Upper lobe of left lung (tissue), 6 donors: ENCODE measurements around the gene TICAM2. TPM values are rescaled to one million over a fixed set of nuclear protein-coding genes. Genes with fewer than 3 reads are reported as not detected.

Experiments used
- ATAC-seq, 2 donors: fragments of 200-7000 bp; cut with Tn5 transposase; one replicate each; pipeline ENCODE4 v1.9.1; 2022; ENCODE audit warnings: mild to moderate bottlenecking in 2 of 2, moderate library complexity in 2 of 2; ENCODE audit not compliant: low FRiP score in 2 of 2
- DNase-seq, 2 donors: peaks; one replicate each; pipeline ENCODE4 v3.0.0-alpha.2; 2019 to 2020
- H3K27ac ChIP-seq, 4 donors: fragments of 200-600 bp; sonication (generic); one replicate each; pipeline ENCODE4 v1.5.1; 2016 to 2019
- H3K27me3 ChIP-seq, 4 donors: fragments of 200-600 bp; sonication (generic); one replicate each; pipeline ENCODE4 v1.5.1; 2017 to 2019
- H3K36me3 ChIP-seq, 4 donors: fragments of 200-600 bp; sonication (generic); one replicate each; pipeline ENCODE4 v1.5.1; 2016 to 2019
- H3K4me1 ChIP-seq, 4 donors: fragments of 200-600 bp; sonication (generic); one replicate each; pipeline ENCODE4 v1.5.1; 2018 to 2019
- H3K4me3 ChIP-seq, 4 donors: fragments of 200-600 bp; sonication (generic); one replicate each; pipeline ENCODE4 v1.5.1; 2017 to 2019; ENCODE audit warnings: mild to moderate bottlenecking in 2 of 4, moderate library complexity in 1 of 4
- H3K9me3 ChIP-seq, 4 donors: fragments of 200-600 bp; sonication (generic); one replicate each; pipeline ENCODE4 v1.5.1; 2018 to 2019
- EP300 ChIP-seq, 4 donors: sonication (generic); formaldehyde crosslinking; IDR thresholded peaks; one replicate each; pipeline ENCODE4 v1.5.1; 2017; ENCODE audit warnings: antibody characterized with exemption in 4 of 4, control low read depth in 2 of 4
- POLR2A ChIP-seq, 4 donors: fragments of 450-650 bp; IDR thresholded peaks; one replicate each; pipeline ENCODE4 v1.5.1; 2016 to 2017; ENCODE audit warnings: antibody characterized with exemption in 4 of 4, mild to moderate bottlenecking in 2 of 4
- POLR2AphosphoS5 ChIP-seq, 2 donors: sonication (generic); formaldehyde crosslinking; IDR thresholded peaks; one replicate each; pipeline ENCODE4 v1.5.1; 2017; ENCODE audit warnings: antibody characterized with exemption in 2 of 2
- WGBS, 2 donors: methylation state at CpG; one replicate each; pipeline ENCODE4 v1.1.5; 2017 to 2018; 5-methylcytosine and 5-hydroxymethylcytosine counted together
- total RNA-seq, 6 donors: library from RNA; depleted of rRNA in 4 of 6; stranded (reverse); fragments of >200 nt in 4 of 6; gene quantifications; one replicate each; pipeline versions ENCODE4 v1.1.0 to v1.2.1, GENCODE V29; 2016 to 2021
- TF ChIP-seq, protein P1 (sequence below), 6 experiments: fragments of 450-650 bp in 4 of 6; fragments of 200-600 bp in 2 of 6; sonication (generic) in 2 of 6; IDR thresholded peaks; one replicate each; pipeline ENCODE4 v1.5.1; 2016 to 2019; ENCODE audit warnings: antibody characterized with exemption in 6 of 6
- donor health status: DM: no; HTN: no; CAD: no; lungs with moderate emphysema.
- donor health status: DM: no; HTN: yes; CAD: no; lungs with severe emphysema.

TICAM2 gene
- total RNA-seq, 6 donors from 2014 or later, result 0.30 to 6.7 (median 1.8) TPM

DNA sequence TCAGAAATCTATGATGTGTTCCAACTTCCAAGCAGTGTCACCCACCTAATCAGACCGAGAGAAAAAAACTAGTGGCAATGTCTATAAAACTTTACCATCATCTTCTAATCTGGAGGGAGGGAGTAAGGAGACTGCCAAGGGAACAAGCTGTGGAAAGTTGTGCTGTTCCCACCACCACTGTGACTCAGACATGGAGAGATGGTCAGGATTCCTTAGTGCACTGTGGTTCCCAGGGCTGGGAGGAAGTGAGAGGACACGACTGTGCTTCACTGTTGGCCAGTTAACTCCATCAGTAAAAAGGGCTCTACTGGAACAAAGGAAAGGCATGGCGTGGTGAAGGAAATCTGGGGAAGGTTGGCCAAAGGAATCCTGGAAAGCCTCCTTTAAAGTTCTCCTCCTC lies 18.8 kb downstream of the TICAM2 start:
- 65 to 67% methylated on average over 3 of the region's 3 CpGs for WGBS, 2 donors
- Histone ChIP-seq H3K27ac (no peak overlapping the region), H3K36me3 (no peaks in the 10 kb centered on the region), H3K4me3 (no peak overlapping the region), H3K4me1 (no peaks in the 10 kb centered on the region), H3K9me3 (no peaks in the 10 kb centered on the region), H3K27me3 (no peaks in the 10 kb centered on the region)
- no peak for DNase-seq
- TF ChIP-seq POLR2A (IDR thresholded peaks at IDR 0.05) (no peak), EP300 (IDR thresholded peaks at IDR 0.05) (no peak), POLR2AphosphoS5 (IDR thresholded peaks at IDR 0.05) (no peak)
- TF ChIP-seq, protein P1, sequence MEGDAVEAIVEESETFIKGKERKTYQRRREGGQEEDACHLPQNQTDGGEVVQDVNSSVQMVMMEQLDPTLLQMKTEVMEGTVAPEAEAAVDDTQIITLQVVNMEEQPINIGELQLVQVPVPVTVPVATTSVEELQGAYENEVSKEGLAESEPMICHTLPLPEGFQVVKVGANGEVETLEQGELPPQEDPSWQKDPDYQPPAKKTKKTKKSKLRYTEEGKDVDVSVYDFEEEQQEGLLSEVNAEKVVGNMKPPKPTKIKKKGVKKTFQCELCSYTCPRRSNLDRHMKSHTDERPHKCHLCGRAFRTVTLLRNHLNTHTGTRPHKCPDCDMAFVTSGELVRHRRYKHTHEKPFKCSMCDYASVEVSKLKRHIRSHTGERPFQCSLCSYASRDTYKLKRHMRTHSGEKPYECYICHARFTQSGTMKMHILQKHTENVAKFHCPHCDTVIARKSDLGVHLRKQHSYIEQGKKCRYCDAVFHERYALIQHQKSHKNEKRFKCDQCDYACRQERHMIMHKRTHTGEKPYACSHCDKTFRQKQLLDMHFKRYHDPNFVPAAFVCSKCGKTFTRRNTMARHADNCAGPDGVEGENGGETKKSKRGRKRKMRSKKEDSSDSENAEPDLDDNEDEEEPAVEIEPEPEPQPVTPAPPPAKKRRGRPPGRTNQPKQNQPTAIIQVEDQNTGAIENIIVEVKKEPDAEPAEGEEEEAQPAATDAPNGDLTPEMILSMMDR (IDR thresholded peaks at IDR 0.05), result no peak
- peak in 1 of 2 donors; percentile 76 for ATAC-seq

- no peak overlapping the region for H3K27ac ChIP-seq
- 92 to 97% methylated on average over 2 of the region's 2 CpGs for WGBS, 2 donors
- no peak for TF ChIP-seq POLR2AphosphoS5 (IDR thresholded peaks at IDR 0.05)
- H3K9me3 ChIP-seq, result no peaks in the 10 kb centered on the region
- no peaks in the 10 kb centered on the region for H3K27me3 ChIP-seq
- DNase-seq (no peak), ATAC-seq (no peak)
- no peaks in the 10 kb centered on the region for H3K36me3 ChIP-seq
- H3K4me1 ChIP-seq, result no peaks in the 10 kb centered on the region
- no peak overlapping the region for H3K4me3 ChIP-seq
Measured at GRCh38 chr5:115580941-115581340, 21.3 kb downstream of the TICAM2 start.

GRCh38 chr5:115579747-115580173 lies 22.5 kb downstream of the TICAM2 start:
- Histone ChIP-seq H3K4me3 (no peak overlapping the region), H3K9me3 (no peaks in the 10 kb centered on the region), H3K27me3 (no peaks in the 10 kb centered on the region), H3K4me1 (no peaks in the 10 kb centered on the region), H3K36me3 (no peaks in the 10 kb centered on the region), H3K27ac (no peak overlapping the region)
- no peak for DNase-seq
- TF ChIP-seq POLR2AphosphoS5 (IDR thresholded peaks at IDR 0.05) (no peak), POLR2A (IDR thresholded peaks at IDR 0.05) (no peak), EP300 (IDR thresholded peaks at IDR 0.05) (no peak)
- TF ChIP-seq, protein P1 (IDR thresholded peaks at IDR 0.05), result no peak
- ATAC-seq, result no peak
- 86 to 90% methylated on average over 6 of the region's 6 CpGs for WGBS, 2 donors

DNA sequence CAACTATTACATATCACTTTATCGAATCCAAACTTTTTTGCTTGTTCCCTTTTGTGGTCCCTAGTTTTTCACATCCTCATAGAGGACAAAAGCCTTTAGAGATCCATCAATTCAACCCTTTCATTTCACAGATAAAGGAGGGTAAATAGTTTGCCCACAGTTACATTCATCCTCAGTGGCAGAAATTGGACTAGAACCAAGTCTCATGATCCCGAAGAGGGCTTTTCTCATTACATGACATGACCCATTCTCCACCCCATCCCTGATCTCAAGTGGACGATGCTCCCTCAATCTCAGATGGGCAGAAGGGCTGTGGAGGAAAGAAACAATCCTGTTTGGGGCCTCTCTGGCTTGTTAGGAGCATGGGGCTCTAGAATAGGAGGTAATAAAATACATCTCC lies 23.1 kb downstream of the TICAM2 start:
- no peaks in the 10 kb centered on the region for H3K9me3 ChIP-seq
- 88 to 94% methylated on average over 3 of the region's 3 CpGs for WGBS, 2 donors
- ATAC-seq (no peak), DNase-seq (no peak)
- no peaks in the 10 kb centered on the region for H3K4me1 ChIP-seq
- H3K4me3 ChIP-seq, result no peak overlapping the region
- H3K27ac ChIP-seq, result no peak overlapping the region
- TF ChIP-seq EP300 (IDR thresholded peaks at IDR 0.05), result no peak
- TF ChIP-seq, protein P1 (IDR thresholded peaks at IDR 0.05), result no peak
- TF ChIP-seq POLR2A (IDR thresholded peaks at IDR 0.05), result no peak
- TF ChIP-seq POLR2AphosphoS5 (IDR thresholded peaks at IDR 0.05), result no peak
- no peaks in the 10 kb centered on the region for H3K27me3 ChIP-seq
- H3K36me3 ChIP-seq, result no peaks in the 10 kb centered on the region

DNA sequence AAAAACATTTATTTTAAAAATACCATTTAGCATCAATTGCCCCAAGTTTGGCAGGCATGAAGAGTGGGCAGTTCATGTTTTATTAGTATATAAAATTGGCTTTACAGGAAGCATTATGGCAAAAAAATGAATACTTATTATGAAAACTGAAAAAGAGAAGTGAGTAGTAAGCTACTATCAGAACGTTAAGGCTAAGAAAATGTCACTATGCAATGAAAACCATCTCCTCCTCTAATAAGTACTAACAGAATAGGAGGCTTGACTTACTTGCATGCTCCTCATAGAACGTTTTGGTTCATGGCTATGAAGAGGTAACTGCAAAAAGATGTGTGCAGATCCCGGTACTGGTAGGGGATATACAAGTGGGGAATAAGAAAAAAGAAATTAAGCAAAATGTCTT lies 23.6 kb downstream of the TICAM2 start:
- TF ChIP-seq EP300 (IDR thresholded peaks at IDR 0.05), result no peak
- TF ChIP-seq POLR2AphosphoS5 (IDR thresholded peaks at IDR 0.05), result no peak
- TF ChIP-seq, protein P1 (IDR thresholded peaks at IDR 0.05), result no peak
- no peak for TF ChIP-seq POLR2A (IDR thresholded peaks at IDR 0.05)
- 78 to 84% methylated on average over 3 of the region's 3 CpGs for WGBS, 2 donors
- no peaks in the 10 kb centered on the region for H3K36me3 ChIP-seq
- H3K27me3 ChIP-seq, result no peaks in the 10 kb centered on the region
- DNase-seq, result no peak
- no peaks in the 10 kb centered on the region for H3K4me1 ChIP-seq
- no peak overlapping the region for H3K27ac ChIP-seq
- no peak for ATAC-seq
- H3K4me3 ChIP-seq, result no peak overlapping the region
- no peaks in the 10 kb centered on the region for H3K9me3 ChIP-seq
